HT-29 (cell line): ENCODE measurements around the gene S100A2. TPM values are rescaled to one million over a fixed set of nuclear protein-coding genes. Genes with fewer than 3 reads are reported as not detected.
A peak's percentile ranks its signal among the peaks of the same experiment; 100 is the strongest.
"Not testable (repeated sequence)": the region's sequence is repeated elsewhere in the genome, so short reads cannot be mapped to it uniquely, and the experiment has no call there.

Source experiments
- DNase-seq: peaks from one replicate; pipeline ENCODE4 v3.0.0-alpha.2; 2015; ENCODE audit warnings: low spot score
- total RNA-seq: library from RNA; depleted of rRNA; stranded (reverse); fragments of >200 nt; shearing (Covaris generic); gene quantifications from 2 replicates; pipeline ENCODE4 v1.2.3, GENCODE V29; 2014

S100A2 gene
- total RNA-seq, 1 experiment from 2014 or later = 17.9 TPM

DNA sequence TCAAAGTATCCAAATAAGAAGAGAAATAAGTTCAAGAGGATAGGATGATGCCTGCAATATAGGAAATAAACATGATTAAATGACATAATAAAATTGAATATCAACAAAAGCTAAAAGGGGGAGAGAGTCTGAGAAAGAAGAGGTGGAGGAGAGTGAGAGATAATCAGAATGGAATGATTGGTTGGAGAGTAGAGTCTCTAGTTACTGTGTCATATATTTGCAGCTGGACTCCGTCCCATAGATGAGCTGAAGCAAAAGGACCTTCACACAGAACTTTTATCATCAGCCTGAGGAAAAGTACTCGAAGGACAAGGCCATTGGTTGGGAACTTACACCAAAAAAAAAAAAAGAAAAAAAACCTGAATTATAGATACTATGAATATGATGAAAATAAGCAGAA lies 22.8 kb upstream of the S100A2 start:
- no peak for DNase-seq

DNA sequence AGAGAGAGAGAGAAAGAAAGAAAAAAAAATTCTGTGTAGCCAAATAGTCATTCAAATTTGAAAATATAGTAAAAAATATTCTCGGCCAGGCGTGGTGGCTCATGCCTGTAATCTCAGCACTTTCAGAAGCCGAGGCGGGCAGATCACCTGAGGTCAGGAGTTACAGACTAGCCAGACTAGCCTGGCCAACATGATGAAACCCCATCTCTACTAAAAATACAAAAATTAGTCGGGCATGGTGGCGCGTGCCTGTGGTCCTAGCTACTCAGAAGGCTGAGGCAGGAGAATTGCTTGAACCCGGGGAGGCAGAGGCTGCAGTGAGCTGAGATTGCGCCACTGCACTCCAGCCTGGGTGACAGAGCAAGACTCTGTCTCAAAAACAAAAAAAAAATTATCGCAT lies 22.4 kb upstream of the S100A2 start:
- not testable (repeated sequence) for DNase-seq

DNA sequence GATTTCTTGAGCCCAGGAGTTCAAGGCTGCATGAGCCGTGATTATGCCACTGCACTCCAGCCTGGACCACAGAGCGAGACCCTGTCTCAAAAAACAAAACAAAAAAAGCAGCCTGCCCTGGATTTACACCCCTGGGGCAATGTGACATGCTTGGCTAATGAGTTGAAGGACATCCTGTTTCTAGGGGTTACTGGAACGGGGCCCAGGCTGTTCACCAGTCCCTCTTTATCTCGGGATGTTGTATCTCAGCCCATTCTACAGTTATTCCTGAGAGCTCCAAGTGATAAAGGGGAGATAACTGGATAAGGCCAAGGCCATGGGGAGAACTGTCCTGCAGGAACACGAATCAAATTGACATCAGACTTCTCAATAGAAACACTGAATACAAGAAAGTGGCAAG lies 21.7 kb upstream of the S100A2 start:
- DNase-seq = no peak

DNA sequence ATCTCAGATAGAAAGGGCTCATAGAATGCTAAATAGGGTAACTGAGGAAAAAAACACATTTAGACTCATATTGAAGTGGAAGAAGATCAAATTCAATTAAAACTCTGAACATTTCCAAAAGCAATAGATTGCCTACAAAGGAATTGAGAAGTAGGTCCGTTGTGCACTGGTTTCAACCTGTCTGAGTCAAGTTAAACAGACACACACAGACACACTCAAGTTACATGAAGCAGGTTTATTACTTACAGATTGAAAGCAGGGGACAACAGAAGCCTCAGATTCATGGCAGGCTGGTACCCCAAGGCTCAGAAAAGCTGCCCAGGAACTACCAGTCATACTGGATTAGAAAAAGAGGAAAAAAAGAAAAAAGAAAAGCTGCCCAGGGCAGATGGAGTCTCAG lies 20.7 kb upstream of the S100A2 start:
- no peak for DNase-seq

DNA sequence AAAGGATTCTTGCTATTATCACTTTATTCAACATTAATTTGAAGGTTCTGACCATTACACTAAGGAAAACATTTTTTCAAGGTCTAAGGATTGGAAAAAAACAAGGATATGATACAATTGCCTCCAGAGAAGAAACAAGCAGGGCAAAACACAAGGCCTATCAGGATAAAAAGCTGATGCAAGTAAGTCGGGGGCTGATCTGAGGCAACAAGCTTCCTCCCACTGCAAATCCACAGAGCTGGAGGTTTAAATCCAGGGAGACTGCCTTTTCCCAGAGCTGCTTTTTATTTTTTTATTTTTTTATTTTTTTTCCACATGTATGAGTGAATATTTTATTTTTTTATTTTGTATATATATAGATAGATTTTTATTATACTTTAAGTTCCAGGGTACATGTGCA lies 19.4 kb upstream of the S100A2 start:
- DNase-seq = no peak

DNA sequence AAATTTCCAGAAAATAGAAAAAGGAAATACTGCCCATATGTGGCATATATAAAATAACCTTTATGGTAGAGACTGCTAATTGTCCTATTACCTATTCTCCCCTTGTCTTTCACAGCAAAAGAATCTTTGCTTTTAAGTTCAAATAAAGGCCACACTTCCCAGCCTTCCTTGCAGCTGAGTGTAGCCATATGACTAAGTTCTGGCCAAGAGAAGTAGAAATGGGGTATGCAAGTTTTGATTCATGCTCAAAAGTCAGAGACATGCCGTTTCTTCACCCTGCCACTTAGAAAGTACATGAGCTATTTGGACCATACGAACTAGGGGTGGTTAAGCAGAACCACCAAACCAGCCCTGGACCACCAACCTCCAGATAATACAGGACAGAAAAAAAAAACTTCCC lies 18.3 kb upstream of the S100A2 start:
- no peak for DNase-seq

DNA sequence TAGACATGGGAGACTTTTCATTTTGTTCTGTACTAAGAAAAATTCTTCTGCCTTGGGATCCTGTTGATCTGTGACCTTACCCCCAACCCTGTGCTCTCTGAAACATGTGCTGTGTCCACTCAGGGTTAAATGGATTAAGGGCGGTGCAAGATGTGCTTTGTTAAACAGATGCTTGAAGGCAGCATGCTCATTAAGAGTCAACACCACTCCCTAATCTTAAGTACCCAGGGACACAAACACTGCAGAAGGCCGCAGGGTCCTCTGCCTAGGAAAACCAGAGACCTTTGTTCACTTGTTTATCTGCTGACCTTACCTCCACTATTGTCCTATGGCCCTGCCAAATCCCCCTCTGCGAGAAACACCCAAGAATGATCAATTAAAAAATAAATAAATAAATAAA lies 17.9 kb upstream of the S100A2 start:
- not testable (repeated sequence) for DNase-seq

DNA sequence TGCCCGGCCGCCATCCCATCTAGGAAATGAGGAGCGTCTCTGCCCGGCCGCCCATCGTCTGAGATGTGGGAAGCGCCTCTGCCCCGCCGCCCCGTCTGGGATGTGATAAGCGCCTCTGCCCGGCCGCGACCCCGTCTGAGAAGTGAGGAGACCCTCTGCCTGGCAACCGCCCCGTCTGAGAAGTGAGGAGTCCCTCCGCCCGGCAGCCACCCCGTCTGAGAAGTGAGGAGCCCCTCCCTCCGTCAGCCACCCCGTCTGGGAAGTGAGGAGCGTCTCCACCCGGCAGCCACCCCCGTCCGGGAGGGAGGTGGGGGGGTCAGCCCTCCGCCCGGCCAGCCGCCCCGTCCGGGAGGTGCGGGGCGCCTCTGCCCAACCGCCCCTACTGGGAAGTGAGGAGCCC lies 17.2 kb upstream of the S100A2 start:
- DNase-seq = not testable (repeated sequence)

DNA sequence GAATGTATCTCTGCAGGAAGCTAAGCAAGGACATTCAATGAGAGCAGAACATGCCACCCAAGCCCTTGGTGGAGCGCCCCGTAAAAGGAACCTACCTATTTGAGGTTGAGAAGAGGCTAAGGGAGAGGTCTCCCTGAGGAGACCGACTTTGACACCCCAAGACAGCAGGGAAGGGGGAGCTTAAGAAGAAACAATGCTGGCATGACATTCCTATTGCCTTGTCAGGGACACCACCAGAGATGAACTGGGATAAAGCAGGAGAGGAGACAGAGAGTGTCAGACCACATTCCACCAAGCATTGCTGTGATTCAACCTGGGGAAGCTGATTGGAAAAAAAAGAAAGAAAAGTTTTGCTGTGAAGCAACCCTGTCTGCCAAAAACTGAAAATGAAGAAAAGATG lies 13.3 kb upstream of the S100A2 start:
- DNase-seq = no peak

DNA sequence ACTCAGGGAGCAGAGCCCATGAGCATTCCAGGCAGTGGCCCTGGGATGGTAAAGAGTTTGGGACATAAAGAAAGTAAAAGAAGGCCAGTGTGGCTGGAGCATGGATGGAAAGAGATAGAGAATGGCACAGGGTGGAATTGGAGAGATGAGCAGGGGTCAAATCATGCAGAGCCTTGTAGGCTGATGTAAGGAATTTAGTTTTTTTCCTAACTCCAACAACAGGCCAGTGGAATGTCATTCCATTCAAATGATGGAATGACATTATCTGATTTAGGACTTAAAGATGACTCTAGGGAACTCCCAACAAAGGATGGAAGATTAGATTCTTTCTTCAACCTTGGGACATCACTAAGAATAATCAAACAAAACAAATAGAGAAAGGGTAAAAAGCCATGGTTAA lies 12.8 kb upstream of the S100A2 start:
- DNase-seq = no peak

DNA sequence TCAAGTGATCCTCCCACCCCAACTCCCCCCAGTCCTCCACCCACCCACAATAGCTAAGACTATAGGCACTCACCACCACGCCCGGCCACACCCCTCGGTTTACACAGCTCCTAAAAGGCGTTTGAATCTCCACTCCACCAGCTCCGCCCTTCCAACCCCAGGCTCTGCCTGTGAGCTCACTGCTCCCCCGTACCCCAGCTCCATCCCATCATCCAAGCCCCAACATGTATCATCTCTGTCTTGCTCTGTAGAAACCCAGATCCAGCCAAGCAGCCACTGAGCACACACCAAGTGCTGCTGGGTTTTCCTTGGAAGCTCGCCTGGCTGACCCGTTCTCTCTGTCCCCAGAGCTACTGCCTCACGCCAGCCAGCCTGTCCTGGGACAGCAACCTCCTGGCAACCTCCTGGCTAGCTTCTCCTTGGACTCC lies 12.0 kb upstream of the S100A2 start:
- DNase-seq = no peak

DNA sequence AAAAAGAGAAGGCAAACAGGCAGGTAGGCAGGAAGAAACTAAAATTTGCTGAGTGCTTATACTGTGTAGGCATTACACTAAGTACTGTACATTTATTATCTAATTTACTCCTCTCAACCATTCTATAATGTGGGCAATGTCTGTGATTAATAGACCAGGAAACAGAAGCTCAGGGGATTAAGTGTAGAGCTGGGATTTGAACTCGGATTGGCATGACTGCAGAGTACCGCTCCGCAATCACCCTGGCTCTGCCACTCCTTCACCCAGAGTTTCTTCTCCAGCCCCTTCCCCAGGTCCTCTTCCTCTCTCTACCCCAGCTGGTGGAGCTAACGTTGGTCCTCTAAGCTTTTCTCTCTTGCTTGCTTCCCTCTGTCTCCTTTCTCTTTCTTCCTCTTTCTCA lies 11.5 kb upstream of the S100A2 start:
- no peak for DNase-seq

DNA sequence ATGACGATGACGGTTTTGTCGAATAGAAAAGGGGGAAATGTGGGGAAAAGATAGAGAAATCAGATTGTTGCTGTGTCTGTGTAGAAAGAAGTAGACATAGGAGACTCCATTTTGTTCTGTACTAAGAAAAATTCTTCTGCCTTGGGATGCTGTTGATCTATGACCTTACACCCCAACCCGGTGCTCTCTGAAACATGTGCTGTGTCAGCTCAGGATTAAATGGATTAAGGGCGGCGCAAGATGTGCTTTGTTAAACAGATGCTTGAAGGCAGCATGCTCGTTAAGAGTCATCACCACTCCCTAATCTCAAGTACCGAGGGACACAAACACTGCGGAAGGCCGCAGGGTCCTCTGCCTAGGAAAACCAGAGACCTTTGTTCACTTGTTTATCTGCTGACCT lies 9.9 kb upstream of the S100A2 start:
- not testable (repeated sequence) for DNase-seq

DNA sequence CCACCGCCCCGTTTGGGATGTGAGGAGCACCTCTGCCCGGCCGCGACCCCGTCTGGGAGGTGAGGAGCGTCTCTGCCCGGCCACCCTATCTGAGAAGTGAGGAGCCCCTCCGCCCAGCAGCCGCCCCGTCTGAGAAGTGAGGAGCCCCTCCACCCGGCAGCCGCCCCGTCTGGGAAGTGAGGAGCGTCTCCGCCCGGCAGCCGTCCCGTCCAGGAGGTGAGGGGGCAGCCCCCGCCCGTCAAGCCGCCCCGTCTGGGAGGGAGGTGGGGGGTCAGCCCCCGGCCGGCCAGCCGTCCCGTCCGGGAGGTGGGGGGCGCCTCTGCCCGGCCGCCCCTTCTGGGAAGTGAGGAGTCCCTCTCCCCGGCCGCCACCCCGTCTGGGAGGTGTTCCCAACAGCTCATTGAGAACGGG lies 9.4 kb upstream of the S100A2 start:
- not testable (repeated sequence) for DNase-seq

DNA sequence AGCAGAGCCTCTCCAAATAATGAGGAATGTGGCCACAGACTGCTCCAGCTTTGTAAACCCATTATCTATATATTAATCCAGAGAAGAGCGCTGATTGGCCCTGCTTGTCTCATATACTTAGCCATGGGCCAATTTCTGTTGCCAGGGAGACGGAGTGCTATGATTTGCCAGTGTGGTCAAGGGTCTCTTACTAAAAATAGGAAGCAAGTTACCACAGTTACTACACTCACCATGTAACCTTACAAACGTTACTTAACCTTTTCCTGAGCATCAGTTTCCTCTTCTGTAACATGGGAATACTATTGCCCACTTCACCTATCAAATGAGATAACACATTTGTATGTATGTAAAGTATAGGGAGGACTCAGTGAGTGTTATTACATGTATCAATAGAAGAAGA lies 7.7 kb upstream of the S100A2 start:
- no peak for DNase-seq

DNA sequence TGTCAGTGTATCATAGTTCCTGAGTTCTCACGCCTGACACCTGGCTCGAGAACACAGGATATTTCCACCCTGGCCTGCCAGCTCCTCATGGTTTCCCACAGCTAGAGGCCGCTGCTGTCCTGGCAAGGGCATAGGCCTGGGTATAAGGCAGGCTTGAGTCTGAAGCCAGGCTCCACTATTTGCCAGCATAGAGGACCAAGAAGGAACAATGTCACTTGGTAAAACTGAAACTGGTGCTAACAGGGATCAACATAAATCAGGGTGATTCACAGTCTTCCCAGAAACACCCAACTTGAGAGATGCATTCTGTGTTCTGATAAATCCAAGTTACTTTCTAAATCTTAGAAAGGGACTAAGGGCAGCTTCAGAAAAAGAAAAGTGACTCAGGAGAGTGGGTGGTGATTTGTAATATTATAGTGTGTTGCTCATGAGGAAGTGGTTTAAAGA lies 6.9 kb upstream of the S100A2 start:
- peak; percentile 93 for DNase-seq

DNA sequence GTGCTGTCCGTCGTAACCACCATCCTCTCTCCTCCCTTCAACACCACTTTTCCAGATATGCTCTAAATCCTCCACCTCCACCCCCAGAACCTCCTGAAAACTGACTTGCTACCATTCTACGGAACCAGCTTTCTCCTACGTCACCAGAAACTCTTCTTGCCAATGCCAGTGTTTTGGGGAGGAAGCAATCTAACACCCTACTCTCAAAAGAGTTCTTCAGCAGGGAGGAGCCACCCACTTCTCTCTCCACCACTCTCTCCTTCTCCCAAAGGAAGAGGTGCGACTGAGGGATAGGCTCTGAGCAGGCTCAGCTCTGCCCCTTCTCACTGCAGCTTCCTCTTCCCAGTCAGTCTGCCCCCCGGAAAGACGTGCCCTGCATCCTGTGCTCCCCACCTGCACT lies 6.1 kb upstream of the S100A2 start:
- no peak for DNase-seq

DNA sequence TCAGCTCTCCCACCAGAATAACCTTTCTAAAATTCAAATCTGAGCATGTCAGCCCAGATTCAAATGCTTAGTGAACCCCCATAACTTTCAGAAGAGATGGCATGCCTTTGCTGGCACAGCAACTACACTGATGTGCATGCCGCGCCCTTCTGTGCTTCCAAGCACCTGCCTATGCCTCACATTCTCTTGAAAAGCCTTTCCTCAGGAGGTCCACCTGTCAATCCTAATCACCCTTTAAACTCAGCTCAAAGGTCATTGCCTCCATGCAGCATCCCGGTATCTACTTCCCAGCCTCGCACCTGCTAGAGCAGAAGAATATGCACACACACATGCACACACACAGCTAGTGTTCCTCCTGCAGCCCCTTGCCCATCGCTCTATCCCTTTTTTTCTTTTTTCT lies 5.2 kb upstream of the S100A2 start:
- DNase-seq = no peak

DNA sequence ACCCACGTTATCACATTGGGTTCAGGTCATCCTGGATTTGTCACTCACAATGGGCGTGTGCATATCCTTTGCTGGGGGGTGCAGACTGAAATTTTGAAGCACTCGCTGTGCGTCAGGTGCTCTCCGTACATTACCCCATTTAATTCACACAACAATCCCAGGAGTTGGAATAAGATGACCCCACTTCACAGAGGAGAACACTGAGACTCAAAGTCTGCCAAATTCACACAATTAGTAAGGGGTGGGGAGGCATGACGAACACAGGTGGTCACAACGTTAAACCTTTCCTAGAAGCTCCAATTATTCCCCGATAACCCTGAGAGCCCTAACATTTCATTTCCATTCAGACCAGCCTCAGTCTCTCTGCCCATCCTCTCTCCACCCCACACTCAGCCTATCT lies 3.8 kb upstream of the S100A2 start:
- no peak for DNase-seq

DNA sequence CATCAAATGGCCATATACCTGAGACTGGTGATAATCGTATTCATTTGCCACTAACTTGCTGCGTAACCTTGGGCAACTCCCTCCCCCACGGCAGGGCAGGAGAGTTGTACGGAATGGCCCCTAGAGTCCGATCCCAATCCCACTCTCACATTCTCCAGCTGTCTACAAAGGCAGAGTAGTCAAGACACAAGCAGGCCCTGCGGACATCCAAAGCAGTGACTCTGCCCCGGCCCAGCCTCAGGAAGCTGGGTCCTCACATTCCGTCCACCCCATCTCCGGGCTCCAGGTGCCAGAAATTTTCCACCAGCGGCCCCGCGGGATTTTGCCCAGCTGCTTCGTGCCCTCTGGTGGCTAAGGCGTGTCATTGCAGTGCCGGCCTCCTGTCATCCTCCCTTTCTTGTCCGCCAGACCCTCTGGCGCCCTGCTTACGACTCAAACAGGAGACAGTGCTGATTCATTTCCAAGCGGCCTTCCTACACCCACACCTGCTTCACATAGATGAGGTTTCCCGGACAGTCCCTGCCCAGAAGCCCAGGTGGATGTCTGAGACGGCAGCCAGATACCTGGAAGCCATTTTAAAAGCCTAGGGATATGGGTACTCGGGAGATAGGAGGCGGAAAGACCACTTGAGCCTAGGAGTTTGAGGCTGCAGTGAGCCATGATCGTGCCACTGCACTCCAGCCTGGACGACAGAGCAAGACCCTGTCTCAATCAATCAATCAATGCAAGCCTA lies 2.9 kb upstream of the S100A2 start:
- peak; percentile 98 for DNase-seq

DNA sequence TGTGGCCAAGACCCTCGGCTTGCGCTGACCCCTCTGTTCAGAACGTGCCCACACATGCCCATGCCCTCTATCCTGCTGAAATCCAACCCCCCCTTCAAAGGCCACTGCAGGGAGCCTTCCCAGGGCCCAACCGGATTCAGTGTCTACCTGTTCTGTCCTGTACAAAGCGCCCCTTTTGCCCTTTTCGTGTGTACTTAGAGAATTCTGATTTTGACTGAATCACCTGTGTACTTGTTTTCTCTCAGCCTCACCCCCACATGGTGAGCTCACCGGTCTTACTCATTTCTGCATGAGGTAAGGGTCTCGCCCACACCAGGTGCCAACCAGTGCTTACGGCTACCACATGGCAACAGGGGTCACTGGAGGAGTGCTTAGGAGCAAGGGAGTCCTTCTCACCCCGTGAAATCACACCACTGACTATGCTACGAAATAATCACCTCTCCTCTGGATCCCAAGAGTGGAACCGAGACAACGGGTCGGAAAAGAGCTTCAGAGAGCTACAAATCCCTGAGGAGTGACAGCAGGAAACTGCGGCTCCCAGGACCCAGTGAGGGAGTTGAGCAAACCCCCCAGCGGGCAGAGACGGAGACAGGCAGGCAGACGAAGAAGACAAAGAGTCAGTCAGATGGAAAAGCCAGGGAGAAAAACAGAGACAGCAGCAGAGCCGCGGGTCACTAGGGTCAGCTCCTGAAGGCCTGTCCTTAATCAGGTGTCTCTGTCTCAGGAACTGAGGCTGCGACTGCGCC lies 2.1 kb upstream of the S100A2 start:
- DNase-seq = peak; percentile 46

DNA sequence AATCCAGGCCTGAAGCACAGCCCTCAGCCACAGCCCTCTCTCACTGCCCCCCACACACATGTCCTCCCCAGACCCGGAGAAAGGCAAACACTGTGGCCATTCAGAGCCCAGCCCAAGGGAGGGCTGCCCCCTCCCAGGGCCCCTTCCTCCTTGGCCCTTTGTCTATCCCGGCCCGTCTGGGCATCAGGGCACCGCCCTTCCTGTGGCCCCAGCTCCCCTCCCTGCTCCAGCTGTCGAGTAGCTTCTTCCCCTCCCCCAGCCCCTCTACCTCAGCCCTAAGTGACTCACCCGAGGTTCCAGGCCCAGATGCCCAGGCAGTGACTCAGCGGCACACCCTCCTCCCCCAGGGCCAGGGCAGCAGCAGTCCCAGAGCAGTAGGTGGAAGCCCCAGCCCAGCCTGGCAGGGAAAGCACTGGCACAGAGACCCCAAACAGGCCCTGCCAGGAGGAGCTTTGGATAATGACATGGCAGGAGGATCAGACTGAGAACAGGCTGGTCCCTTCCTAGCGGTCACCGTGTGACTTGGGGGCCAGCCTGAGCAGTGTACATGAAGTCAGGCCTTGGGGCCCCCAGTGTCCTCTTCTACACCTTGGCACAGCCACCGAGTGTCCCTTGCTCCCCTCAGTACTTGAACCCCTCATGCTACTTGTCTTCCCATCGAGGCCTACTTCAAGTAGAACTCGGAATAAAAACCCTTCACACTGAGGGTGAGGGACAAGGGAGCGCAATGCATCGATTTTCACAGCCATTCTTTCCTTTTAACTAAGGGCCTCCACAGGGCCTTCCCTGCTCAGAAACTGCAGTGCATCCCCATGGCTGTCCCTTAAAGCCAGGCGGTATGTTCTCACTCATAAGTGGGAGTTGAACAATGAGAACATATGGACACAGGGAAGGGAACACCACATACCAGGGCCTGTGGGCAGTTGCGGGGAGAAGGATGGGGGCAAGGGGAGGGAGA lies 1.0 kb upstream of the S100A2 start:
- peak; percentile 98 for DNase-seq
